Measurements from ENCODE around the gene DGAT2L6. TPM values are rescaled to one million over a fixed set of nuclear protein-coding genes. Genes with fewer than 3 reads are reported as not detected.

DGAT2L6 gene
- not detected in 2 replicates for total RNA-seq (2012; rRNA removed)

GRCh38 chrX:70176938-70177533 is at the start of gene DGAT2L6:
DGAT2L6 (plus strand) TSS chrX:70177483; CDS start chrX:70177583, 100 bp downstream.
- Histone ChIP-seq H3K9me3 (replicated peaks; ENCODE audit: low read length) (peaks cover 2% of the 10 kb centered on the region), H3K4me2 (ENCODE audit: low read length) (no peak within 1 kb of the TSS), H3K9ac (ENCODE audit: low read depth, low read length) (no peak within 1 kb of the TSS), H3K4me1 (ENCODE audit: control insufficient read depth, insufficient read depth, low read length) (peaks cover 23% of the 10 kb centered on the region), H3K27me3 (ENCODE audit: control insufficient read depth, insufficient read depth, low read length) (peaks cover 3% of the 10 kb centered on the region), H3K4me3 (ENCODE audit: low read length) (no peak within 1 kb of the TSS), H3K36me3 (ENCODE audit: insufficient read depth, low read length) (no peaks in the 10 kb centered on the region)

GRCh38 chrX:70128071-70128470 is 49.2 kb upstream of the DGAT2L6 start:
- Histone ChIP-seq H3K4me3 (ENCODE audit: low read length) (no peak overlapping the region), H3K4me1 (ENCODE audit: control insufficient read depth, insufficient read depth, low read length) (no peaks in the 10 kb centered on the region), H3K36me3 (ENCODE audit: insufficient read depth, low read length) (no peaks in the 10 kb centered on the region), H3K4me2 (ENCODE audit: low read length) (no peak overlapping the region), H3K9me3 (replicated peaks; ENCODE audit: low read length) (no peaks in the 10 kb centered on the region), H3K27me3 (ENCODE audit: control insufficient read depth, insufficient read depth, low read length) (no peaks in the 10 kb centered on the region), H3K9ac (ENCODE audit: low read depth, low read length) (no peak overlapping the region)

GRCh38 chrX:70129816-70130215 is 47.5 kb upstream of the DGAT2L6 start:
- H3K9ac ChIP-seq (ENCODE audit: low read depth, low read length) = no peak overlapping the region
- H3K9me3 ChIP-seq (replicated peaks; ENCODE audit: low read length) = no peaks in the 10 kb centered on the region
- peaks cover 3% of the 10 kb centered on the region for H3K4me1 ChIP-seq (ENCODE audit: control insufficient read depth, insufficient read depth, low read length)
- H3K4me2 ChIP-seq (ENCODE audit: low read length) = no peak overlapping the region
- no peaks in the 10 kb centered on the region for H3K36me3 ChIP-seq (ENCODE audit: insufficient read depth, low read length)
- H3K4me3 ChIP-seq (ENCODE audit: low read length) = no peak overlapping the region
- H3K27me3 ChIP-seq (ENCODE audit: control insufficient read depth, insufficient read depth, low read length) = no peaks in the 10 kb centered on the region

GRCh38 chrX:70132224-70132623 is 45.1 kb upstream of the DGAT2L6 start:
- H3K9me3 ChIP-seq (replicated peaks; ENCODE audit: low read length) = no peaks in the 10 kb centered on the region
- peaks cover 7% of the 10 kb centered on the region for H3K36me3 ChIP-seq (ENCODE audit: insufficient read depth, low read length)
- H3K4me2 ChIP-seq (ENCODE audit: low read length) = peak overlapping the region; percentile 83
- H3K9ac ChIP-seq (ENCODE audit: low read depth, low read length) = no peak overlapping the region
- H3K27me3 ChIP-seq (ENCODE audit: control insufficient read depth, insufficient read depth, low read length) = no peaks in the 10 kb centered on the region
- H3K4me3 ChIP-seq (ENCODE audit: low read length) = no peak overlapping the region
- H3K4me1 ChIP-seq (ENCODE audit: control insufficient read depth, insufficient read depth, low read length) = peaks cover 8% of the 10 kb centered on the region

GRCh38 chrX:70132877-70133302 is 44.4 kb upstream of the DGAT2L6 start:
- H3K27me3 ChIP-seq (ENCODE audit: control insufficient read depth, insufficient read depth, low read length) = no peaks in the 10 kb centered on the region
- peak overlapping the region; percentile 83 for H3K4me3 ChIP-seq (ENCODE audit: low read length)
- peak overlapping the region; percentile 83 for H3K4me2 ChIP-seq (ENCODE audit: low read length)
- H3K4me1 ChIP-seq (ENCODE audit: control insufficient read depth, insufficient read depth, low read length) = peaks cover 8% of the 10 kb centered on the region
- H3K36me3 ChIP-seq (ENCODE audit: insufficient read depth, low read length) = peaks cover 7% of the 10 kb centered on the region
- no peaks in the 10 kb centered on the region for H3K9me3 ChIP-seq (replicated peaks; ENCODE audit: low read length)
- peak overlapping the region; percentile 88 for H3K9ac ChIP-seq (ENCODE audit: low read depth, low read length)

- Histone ChIP-seq H3K36me3 (ENCODE audit: insufficient read depth, low read length) (peaks cover 7% of the 10 kb centered on the region), H3K4me1 (ENCODE audit: control insufficient read depth, insufficient read depth, low read length) (peaks cover 8% of the 10 kb centered on the region), H3K27me3 (ENCODE audit: control insufficient read depth, insufficient read depth, low read length) (no peaks in the 10 kb centered on the region), H3K4me3 (ENCODE audit: low read length) (peak within 1 kb of the TSS; percentile 83), H3K9ac (ENCODE audit: low read depth, low read length) (peak within 1 kb of the TSS; percentile 88), H3K4me2 (ENCODE audit: low read length) (peak within 1 kb of the TSS; percentile 83), H3K9me3 (replicated peaks; ENCODE audit: low read length) (no peaks in the 10 kb centered on the region)
Measured at GRCh38 chrX:70133303-70134115, 43.8 kb upstream of the DGAT2L6 start, which contains the start of gene IGBP1. IGBP1 (plus strand) TSS chrX:70133447; CDS start chrX:70133948, 501 bp downstream.

- Histone ChIP-seq H3K9ac (ENCODE audit: low read depth, low read length) (peak overlapping the region; percentile 88), H3K4me2 (ENCODE audit: low read length) (peak overlapping the region; percentile 82)
Measured at GRCh38 chrX:70134116-70134477, 43.2 kb upstream of the DGAT2L6 start.

GRCh38 chrX:70138622-70139021 is 38.7 kb upstream of the DGAT2L6 start:
- no peak overlapping the region for H3K4me2 ChIP-seq (ENCODE audit: low read length)
- H3K36me3 ChIP-seq (ENCODE audit: insufficient read depth, low read length) = peaks cover 14% of the 10 kb centered on the region
- no peaks in the 10 kb centered on the region for H3K27me3 ChIP-seq (ENCODE audit: control insufficient read depth, insufficient read depth, low read length)
- no peaks in the 10 kb centered on the region for H3K9me3 ChIP-seq (replicated peaks; ENCODE audit: low read length)
- no peak overlapping the region for H3K4me3 ChIP-seq (ENCODE audit: low read length)
- peaks cover 8% of the 10 kb centered on the region for H3K4me1 ChIP-seq (ENCODE audit: control insufficient read depth, insufficient read depth, low read length)
- H3K9ac ChIP-seq (ENCODE audit: low read depth, low read length) = no peak overlapping the region

More at GRCh38 chrX:70134116-70134477, 43.2 kb upstream of the DGAT2L6 start:
- Histone ChIP-seq H3K9me3 (replicated peaks; ENCODE audit: low read length) (no peaks in the 10 kb centered on the region), H3K27me3 (ENCODE audit: control insufficient read depth, insufficient read depth, low read length) (no peaks in the 10 kb centered on the region), H3K4me1 (ENCODE audit: control insufficient read depth, insufficient read depth, low read length) (peaks cover 8% of the 10 kb centered on the region), H3K4me3 (ENCODE audit: low read length) (peak overlapping the region; percentile 83), H3K36me3 (ENCODE audit: insufficient read depth, low read length) (peaks cover 7% of the 10 kb centered on the region)

- Histone ChIP-seq H3K4me3 (ENCODE audit: low read length) (no peak overlapping the region), H3K9ac (ENCODE audit: low read depth, low read length) (no peak overlapping the region), H3K4me1 (ENCODE audit: control insufficient read depth, insufficient read depth, low read length) (peaks cover 5% of the 10 kb centered on the region), H3K36me3 (ENCODE audit: insufficient read depth, low read length) (peaks cover 14% of the 10 kb centered on the region), H3K9me3 (replicated peaks; ENCODE audit: low read length) (no peaks in the 10 kb centered on the region), H3K4me2 (ENCODE audit: low read length) (no peak overlapping the region), H3K27me3 (ENCODE audit: control insufficient read depth, insufficient read depth, low read length) (no peaks in the 10 kb centered on the region)
Measured at GRCh38 chrX:70139736-70140135, 37.5 kb upstream of the DGAT2L6 start.

GRCh38 chrX:70141373-70141772 is 35.9 kb upstream of the DGAT2L6 start:
- H3K9ac ChIP-seq (ENCODE audit: low read depth, low read length) = no peak overlapping the region
- H3K27me3 ChIP-seq (ENCODE audit: control insufficient read depth, insufficient read depth, low read length) = no peaks in the 10 kb centered on the region
- H3K36me3 ChIP-seq (ENCODE audit: insufficient read depth, low read length) = peaks cover 8% of the 10 kb centered on the region
- no peak overlapping the region for H3K4me3 ChIP-seq (ENCODE audit: low read length)
- no peaks in the 10 kb centered on the region for H3K9me3 ChIP-seq (replicated peaks; ENCODE audit: low read length)
- H3K4me2 ChIP-seq (ENCODE audit: low read length) = no peak overlapping the region
- H3K4me1 ChIP-seq (ENCODE audit: control insufficient read depth, insufficient read depth, low read length) = no peaks in the 10 kb centered on the region

- Histone ChIP-seq H3K27me3 (ENCODE audit: control insufficient read depth, insufficient read depth, low read length) (peaks cover 3% of the 10 kb centered on the region), H3K4me3 (ENCODE audit: low read length) (no peak overlapping the region), H3K4me2 (ENCODE audit: low read length) (no peak overlapping the region), H3K4me1 (ENCODE audit: control insufficient read depth, insufficient read depth, low read length) (peaks cover 41% of the 10 kb centered on the region), H3K36me3 (ENCODE audit: insufficient read depth, low read length) (peaks cover 4% of the 10 kb centered on the region), H3K9me3 (replicated peaks; ENCODE audit: low read length) (no peaks in the 10 kb centered on the region), H3K9ac (ENCODE audit: low read depth, low read length) (no peak overlapping the region)
Measured at GRCh38 chrX:70166601-70167590, 10.4 kb upstream of the DGAT2L6 start.
